ENCODE measurements around the gene FAR2. TPM values are rescaled to one million over a fixed set of nuclear protein-coding genes. Genes with fewer than 3 reads are reported as not detected.

The FAR2 gene
- total RNA-seq, 2 donors from 2014 or later = 9.6 to 10.3 TPM

GRCh38 chr12:29304388-29304787 lies 155.3 kb downstream of the FAR2 start:
- intact Hi-C loops (cut with DNase I) = no loop called here
- no peak for DNase-seq (ENCODE audit: low spot score)

GRCh38 chr12:29306266-29306665 lies 157.2 kb downstream of the FAR2 start:
- DNase-seq (ENCODE audit: low spot score) = no peak
- intact Hi-C loops (cut with DNase I) = no loop called here

GRCh38 chr12:29306682-29307081 lies 157.6 kb downstream of the FAR2 start:
- DNase-seq (ENCODE audit: low spot score) = no peak
- intact Hi-C loops (cut with DNase I) = no loop called here

GRCh38 chr12:29309320-29309902 lies 160.3 kb downstream of the FAR2 start:
- DNase-seq (ENCODE audit: low spot score) = no peak
- intact Hi-C loops (cut with DNase I) = no loop called here

DNA sequence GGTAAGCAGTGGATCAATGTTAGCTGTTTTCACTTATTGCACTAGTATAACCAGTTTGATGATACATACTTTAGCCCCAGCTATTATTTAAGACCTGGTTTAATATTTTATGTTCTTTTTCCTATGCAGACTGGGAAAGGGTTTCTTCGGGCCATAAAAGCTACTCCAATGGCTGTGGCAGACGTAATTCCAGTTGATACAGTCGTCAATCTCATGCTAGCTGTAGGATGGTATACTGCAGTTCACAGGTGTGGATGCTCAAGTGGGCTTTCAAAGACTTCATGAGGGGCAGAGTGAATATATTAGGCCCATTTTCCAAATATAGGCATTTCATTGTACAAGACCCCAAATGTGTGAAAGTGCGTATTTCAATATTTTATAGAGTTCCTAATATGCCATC lies 161.8 kb downstream of the FAR2 start:
- intact Hi-C loops (cut with DNase I) = no loop called here
- DNase-seq (ENCODE audit: low spot score) = no peak

DNA sequence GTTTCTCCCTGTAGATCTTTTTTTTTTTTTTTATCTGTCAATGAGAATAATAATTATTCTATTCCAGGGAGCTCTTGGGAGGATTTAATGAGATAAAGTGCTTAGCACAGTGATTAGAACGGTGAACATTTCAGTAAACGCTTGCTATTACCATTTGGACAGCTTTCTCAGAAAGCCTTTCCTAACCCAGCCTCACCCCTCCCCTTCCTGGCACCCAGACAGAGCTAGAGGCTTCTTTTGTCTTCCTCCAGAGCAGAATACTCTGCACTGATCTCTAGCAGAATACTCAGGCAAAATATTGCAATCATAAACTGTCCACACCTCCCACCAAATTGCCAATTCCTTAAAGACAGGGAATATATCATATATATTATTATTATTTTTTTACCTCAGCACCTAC lies 165.3 kb downstream of the FAR2 start:
- intact Hi-C loops (cut with DNase I) = no loop called here
- no peak for DNase-seq (ENCODE audit: low spot score)

GRCh38 chr12:29316752-29317151 lies 167.7 kb downstream of the FAR2 start:
- intact Hi-C loops (cut with DNase I) = no loop called here
- DNase-seq (ENCODE audit: low spot score) = no peak

DNA sequence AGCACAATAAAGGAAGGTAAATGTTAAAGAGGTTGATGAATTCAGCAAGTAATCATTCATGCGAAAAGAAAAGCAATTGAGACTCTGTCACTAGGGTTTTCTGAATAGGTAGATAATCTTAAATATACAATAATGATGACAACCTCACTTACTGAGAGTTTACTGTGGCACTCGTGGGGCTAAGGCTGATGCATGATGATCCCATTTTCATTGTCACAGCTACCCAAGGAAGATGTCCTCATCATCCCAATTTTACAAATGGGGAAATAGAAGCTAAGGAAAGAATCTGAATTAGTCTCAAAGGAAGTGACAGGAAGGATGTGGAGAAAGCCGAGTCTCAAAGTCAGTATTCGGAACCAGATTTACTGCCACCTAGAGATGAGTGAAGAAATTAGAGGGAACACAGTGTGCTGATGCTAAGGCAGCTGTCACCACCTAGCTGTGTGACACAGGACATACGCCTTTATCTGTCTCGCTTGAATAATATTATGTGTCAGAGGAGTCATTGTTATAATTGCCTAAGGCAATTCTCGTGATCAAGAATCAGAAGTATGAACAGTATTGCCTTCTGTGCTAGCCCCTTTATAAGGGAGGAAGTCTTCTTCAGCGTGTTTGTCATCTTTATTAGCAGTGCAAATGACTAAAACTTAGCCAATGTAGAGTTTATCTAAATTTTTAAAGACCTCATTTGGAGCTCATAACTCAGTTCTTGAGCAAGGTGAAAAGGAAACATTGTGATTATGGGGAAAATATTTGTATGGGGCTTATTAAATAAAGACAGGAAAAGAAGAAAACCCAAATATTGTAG lies 168.7 kb downstream of the FAR2 start:
- DNase-seq (ENCODE audit: low spot score) = no peak
- intact Hi-C loops (cut with DNase I) = no loop called here

GRCh38 chr12:29320295-29321085 lies 171.4 kb downstream of the FAR2 start:
- intact Hi-C loops (cut with DNase I) = no loop called here
- no peak for DNase-seq (ENCODE audit: low spot score)

DNA sequence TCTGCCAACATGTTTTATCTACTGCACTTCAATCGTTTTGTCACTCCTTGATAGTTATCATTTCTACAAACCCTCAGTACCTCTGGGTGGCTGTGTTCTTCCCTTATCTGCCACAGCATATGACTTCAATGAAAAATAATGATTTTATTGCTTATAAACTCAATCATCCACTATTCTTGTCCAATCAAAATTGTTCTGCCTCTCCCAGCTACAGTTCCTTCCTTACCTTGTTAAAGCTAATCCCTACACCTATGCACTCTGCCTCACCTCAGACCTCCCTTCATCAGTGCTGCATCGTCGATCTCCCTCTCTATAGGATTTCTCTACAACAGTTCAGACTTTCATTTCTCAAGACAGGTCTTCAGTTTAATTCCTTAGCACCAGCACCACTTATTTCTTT lies 173.1 kb downstream of the FAR2 start:
- intact Hi-C loops (cut with DNase I) = no loop called here
- DNase-seq (ENCODE audit: low spot score) = no peak

- DNase-seq (ENCODE audit: low spot score) = no peak
- intact Hi-C loops (cut with DNase I) = no loop called here
Measured at GRCh38 chr12:29329411-29329810, 180.3 kb downstream of the FAR2 start.

GRCh38 chr12:29333178-29333577 lies 184.1 kb downstream of the FAR2 start:
- no peak for DNase-seq (ENCODE audit: low spot score)
- intact Hi-C loops (cut with DNase I) = no loop called here

GRCh38 chr12:29334937-29335336 lies 185.9 kb downstream of the FAR2 start:
- intact Hi-C loops (cut with DNase I) = no loop called here
- no peak for DNase-seq (ENCODE audit: low spot score)

- intact Hi-C loops (cut with DNase I) = no loop called here
- DNase-seq (ENCODE audit: low spot score) = no peak
Measured at GRCh38 chr12:29337325-29337724, 188.2 kb downstream of the FAR2 start.

- DNase-seq (ENCODE audit: low spot score) = no peak
- intact Hi-C loops (cut with DNase I) = no loop called here
Measured at GRCh38 chr12:29343022-29343799, 194.1 kb downstream of the FAR2 start.

- intact Hi-C loops (cut with DNase I) = no loop called here
- DNase-seq (ENCODE audit: low spot score) = no peak
Measured at GRCh38 chr12:29346769-29347421, 197.8 kb downstream of the FAR2 start.

DNA sequence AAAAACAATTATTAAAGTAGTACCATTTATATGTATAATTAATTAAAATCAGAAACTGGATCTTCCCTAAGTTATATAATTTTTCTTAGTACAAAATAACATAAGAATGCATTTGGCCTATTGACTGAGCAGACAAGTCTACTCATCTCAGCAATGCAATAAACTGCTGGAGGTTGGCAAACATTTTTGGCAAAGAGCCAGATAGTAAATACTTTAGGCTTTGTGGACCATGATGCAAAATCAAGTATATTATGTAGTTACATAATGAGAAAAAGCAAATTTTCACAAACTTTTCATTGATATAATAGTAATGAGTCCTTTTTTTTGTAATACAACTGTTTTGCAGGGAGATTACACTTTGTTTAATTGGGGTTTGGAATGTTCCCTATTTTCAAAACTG lies 201.0 kb downstream of the FAR2 start:
- intact Hi-C loops (cut with DNase I) = no loop called here
- DNase-seq (ENCODE audit: low spot score) = no peak

- intact Hi-C loops (cut with DNase I) = no loop called here
- DNase-seq (ENCODE audit: low spot score) = no peak
Measured at GRCh38 chr12:29354954-29355353, 205.9 kb downstream of the FAR2 start.

DNA sequence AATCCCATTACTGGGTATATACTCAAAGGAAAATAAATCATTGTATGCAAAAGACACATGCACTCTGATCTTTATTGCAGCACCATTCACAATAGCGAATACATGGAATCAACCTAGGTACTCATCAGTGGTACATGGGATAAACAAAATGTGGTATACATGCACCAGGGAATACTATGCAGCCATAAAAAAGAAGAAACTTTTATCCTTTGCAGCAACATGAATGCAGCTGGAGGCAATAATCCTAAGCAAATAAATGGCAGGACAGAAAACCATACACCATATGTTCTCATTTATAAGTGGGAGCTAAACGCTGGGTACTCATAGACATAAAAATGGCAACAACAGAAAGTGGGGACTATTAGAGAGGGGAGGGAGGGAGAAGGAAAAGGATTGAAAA lies 216.0 kb downstream of the FAR2 start:
- intact Hi-C loops (cut with DNase I) = no loop called here
- no peak for DNase-seq (ENCODE audit: low spot score)
